HG02852 (cell line): ENCODE data around the gene UNC5C.

Source experiments
- ATAC-seq: cut with Tn5 transposase; IDR thresholded peaks from one replicate; pipeline ENCODE4 v1.9.1; 2021; ENCODE audit warnings: mild to moderate bottlenecking, moderate library complexity; ENCODE audit not compliant: unreplicated experiment

UNC5C gene

DNA sequence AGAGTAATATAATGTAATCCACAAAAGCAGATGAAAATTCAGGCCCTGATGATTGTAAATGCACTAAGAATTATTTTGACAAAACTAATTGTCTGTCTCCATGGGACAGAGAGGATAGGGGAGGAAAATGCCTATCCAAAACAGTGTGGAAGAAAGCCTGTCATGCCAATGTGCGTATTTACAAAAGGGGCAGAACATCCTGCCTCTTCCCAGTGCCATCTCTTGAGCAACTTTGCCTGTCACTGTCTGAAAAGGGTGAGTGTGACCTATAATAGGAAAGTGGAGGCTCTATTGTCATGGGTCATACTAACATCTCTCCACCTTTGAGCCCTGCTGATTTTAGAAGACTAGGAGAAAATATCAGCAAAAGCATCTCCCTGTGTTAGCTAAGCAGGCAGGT, 264.1 kb downstream of the UNC5C start:
- no peak for ATAC-seq

DNA sequence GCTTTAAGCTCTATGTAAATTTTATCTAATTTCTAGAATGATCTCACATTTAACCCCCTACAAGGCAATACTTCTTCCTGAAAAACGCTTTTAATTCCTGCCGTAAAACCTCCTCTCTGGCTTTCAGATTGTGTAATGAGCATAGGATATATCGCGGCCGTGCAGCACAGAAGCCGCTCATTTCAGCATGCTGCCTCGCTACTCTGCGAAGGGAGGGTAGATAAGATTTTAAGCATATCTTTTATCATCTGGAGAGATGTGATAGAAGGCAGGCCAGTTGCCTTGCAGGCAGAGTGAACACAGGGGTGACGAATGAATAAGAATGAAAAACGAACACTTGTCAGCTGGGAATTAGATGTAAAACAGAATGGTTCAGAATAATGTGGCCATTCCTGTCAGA, 265.5 kb downstream of the UNC5C start:
- no peak for ATAC-seq

DNA sequence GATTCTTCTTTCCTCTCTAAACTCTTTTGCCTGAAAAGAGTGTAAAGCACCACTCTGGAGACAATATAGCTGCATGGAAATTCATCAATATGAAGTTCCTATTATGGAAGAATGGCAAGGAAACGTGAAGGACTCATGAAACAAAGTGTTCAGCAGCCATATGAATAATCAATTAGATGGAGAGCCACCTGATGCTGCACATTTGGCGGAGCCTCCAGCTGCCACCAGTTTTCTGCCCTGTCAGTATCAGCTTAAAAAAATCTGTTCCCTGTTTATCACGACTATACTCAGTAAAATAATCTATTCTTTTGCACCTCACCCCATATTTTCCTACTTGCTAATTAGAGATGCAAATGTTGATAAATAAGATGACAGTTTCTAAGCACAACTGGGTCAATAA, 276.0 kb downstream of the UNC5C start:
- ATAC-seq, result no peak

DNA sequence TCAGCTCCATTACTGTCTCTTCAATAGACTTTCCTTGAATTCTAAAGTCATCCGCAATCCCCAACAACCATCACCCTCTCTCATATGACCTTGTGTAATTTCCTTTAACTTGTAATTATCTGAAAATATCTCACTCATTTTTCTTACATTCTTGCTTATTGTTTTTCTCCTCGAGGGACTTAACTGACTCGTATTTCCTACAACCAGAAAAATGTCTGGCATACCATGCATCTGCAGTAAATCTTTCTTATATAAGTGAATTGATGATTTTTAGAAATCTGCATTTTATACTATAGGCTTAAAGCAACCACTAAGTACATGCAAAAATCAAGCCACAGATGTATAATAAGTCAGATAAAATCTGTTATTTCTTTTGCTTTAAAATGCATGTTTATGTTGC, 276.7 kb downstream of the UNC5C start:
- ATAC-seq, result no peak

DNA sequence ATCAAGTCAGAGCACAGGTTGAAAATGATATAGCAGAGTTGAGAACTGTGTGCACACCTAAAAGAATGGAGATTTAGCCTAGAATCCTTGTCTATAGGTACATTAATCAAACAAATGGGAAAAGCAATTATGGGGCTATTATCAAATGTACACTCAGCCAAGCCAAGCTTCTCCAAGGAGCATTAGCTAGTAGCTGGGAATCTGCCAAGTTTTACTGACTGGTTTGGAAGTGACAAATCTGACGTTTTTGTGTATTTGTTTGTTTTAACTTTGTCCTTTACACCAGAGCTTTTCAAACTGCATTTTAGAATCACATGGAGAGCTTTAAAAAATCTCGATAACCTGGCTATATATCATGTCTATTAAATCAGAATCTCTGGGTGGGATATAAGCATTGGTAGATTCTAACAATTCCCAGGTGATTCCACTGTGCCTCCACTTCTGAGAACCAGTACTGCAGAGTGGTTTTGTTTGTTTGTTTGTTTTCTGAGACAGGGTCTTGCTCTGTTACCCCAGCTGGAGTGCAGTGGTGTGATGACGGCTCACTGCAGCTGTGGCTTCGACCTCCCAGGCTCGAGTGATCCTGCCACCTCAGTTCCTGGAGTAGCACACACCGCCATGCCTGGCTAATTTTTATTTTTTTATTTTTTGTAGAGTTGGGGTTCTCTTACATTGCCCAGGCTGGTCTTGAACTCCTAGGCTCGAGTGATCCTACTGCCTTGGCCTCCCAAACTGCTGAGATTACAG, 279.8 kb downstream of the UNC5C start:
- no peak for ATAC-seq

DNA sequence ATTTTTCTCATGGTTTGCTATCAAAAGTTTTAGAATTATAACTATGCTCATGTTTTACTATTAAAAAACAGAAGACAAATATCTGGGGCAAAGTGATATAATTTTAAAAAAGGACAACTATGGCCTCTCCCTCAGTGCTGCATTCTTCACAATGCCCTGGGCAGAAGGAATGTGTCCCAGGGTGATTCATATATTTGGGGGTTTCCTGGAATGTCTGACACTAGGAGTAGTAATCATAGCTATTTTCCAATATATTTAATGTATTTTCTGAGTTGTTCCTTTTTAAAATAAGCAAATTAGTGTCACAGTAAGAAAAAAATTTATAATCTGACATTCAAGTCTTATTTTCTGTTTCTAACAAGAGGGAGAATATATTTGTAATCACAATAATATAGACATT, 281.7 kb downstream of the UNC5C start:
- no peak for ATAC-seq

DNA sequence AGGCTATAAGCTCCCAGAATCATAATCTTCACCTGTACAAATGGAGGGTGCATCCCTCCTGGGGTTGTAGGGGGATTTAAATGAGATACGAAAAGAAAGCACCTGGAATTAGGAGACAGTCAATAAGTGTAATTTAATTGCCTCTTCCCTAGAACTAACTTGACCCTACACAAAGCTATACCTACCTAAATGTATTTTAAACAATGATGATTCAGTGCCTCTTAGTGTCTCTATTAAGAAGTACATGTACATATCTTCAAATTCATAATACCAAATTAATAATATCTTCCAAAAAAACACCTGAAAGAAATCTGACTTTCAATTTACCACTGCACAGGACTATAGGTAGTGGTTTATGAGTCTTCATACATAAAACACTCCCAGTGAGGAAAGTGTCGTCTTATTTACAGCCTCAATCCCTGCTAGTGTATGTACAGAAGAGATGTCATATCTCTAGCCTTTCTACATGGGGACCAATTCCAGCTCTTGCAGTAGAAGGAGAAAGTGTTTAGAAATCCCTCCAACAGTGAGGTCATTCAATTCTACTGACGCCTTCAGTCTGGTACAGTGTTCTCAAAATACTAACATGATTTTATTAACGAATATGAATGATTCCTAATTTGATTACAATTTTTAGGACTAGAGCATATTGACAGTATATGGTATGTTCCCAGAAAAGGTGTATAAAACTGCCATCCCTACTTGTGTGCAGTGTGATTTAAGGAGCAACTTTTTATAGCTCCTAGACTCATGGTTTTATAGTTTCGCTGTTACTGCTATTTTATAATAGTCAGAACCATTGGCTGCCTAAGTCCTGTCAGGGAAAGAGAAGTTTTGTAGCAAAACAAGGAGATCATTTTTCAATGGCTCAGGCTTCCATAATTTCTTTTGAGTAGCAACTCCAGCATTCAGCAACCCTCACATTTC, 282.7 kb downstream of the UNC5C start:
- no peak for ATAC-seq

DNA sequence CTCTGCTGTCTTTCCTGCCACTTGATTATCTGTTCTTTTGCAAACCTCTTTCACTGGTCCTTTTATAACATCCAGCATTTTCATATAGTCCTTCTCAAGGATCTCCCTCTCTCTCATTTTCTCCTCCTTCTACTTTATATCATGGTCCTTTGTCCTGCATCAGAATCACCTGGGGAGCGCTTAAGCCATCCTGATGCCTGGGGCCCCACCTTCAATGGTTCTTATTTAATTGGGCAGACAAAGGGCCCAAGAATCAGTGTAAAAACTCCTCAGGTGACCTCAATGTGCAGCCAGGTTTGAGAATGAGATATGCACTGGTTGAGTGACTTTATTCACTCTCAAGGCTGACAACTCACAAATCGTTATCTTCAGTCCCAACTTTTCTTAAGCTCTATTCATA, 283.9 kb downstream of the UNC5C start:
- ATAC-seq, result no peak

DNA sequence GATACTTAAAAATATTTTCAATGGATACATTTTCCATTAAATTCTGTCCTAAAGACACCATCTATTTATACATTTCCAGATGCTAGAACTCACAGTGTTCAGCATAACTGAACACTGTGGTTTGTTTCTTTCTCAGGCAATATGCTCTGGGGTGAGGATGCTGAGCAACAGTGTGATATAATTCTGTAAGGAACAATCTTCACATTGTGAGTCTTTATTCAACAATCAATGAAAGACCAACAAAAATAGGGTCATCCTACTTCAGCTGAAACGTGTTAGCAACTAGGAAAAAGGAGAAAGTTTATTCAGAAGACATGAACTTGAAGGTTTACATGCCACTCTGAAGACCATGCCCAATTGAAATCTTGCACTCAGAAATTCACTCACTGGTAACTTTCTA, 284.8 kb downstream of the UNC5C start:
- ATAC-seq, result no peak

DNA sequence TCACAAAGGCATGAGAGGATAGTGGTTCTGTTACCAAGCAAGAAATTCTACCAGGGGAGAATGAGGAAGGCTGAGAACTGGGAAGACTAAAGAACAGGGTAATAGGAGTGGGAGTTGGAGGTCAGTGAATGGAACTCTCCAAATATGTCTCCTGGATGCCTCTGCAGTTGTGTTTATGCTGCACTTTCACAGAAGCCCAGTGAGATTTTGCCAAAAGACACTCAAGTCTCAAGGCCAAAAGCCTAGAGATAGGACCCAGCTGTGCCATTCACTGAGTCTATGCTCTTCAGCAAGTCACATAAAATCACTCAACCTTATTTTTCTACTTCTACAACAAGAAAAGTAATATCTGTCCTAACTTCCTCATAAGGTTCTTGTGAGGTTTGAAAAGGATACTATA, 285.4 kb downstream of the UNC5C start:
- no peak for ATAC-seq

DNA sequence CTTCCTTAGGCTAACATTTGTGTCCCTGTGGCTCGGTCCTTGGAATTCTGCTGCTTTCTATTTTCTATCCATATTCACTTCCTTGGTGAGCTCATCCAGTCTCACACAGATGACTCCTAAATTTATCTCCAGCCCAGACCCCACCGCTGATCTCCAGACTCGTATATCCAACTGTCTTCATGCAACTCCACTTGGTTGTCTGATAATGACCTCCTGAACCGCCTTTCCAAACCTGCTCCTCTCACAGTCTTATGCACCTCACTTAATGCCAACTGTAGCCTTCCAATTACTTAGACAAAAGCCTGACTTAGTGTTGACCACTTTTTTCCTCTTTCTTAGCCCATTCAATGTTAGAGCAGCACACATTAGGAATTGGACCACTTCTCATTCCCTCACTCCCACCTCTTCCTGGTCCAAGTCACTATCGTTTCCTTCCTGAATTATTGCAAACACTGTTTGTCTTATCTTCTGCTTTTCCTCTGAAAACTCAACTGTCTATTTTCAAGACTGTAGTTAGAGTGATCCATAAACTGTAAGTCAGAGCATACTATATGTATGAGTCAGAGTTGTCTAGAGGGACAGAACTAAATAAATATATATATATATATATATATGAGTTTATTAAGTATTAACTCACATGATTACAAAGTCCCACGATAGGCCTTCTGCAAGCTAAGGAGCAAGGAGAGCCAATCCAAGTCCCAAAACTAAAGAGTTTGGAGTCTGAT, 292.5 kb downstream of the UNC5C start:
- ATAC-seq, result no peak

DNA sequence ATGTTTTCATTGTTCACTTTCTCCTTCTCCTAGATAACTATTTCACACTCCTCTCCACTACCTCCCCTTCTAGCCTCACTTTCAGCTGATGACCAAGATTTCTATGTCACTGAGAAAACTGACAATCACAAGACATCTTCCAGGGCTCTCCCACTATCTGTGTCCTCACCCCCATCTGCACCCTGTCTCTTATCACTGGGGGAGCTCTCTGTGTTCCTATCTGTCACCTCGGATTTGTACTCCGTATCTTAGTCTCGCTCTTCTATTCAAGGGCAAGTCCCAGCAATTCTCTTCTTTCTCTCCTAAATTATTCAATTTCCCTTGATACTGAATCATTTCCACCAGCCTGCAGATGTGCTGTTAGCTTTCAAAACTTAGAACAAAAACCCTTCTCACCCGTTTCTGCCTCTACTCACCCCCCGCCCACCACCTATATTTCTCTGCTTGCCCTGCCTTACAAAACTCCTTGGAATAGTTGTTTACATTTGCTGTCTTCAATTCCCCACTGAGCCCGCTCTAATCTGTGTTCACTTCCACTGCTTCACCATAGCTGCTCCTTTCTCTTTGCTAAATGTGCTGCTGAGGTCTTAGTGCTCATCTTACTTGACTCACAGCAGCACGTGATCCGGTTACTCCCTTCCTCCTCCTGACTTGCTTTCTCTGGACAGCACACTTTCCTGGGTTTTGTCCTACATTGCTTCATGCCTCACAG, 293.2 kb downstream of the UNC5C start:
- ATAC-seq, result no peak

DNA sequence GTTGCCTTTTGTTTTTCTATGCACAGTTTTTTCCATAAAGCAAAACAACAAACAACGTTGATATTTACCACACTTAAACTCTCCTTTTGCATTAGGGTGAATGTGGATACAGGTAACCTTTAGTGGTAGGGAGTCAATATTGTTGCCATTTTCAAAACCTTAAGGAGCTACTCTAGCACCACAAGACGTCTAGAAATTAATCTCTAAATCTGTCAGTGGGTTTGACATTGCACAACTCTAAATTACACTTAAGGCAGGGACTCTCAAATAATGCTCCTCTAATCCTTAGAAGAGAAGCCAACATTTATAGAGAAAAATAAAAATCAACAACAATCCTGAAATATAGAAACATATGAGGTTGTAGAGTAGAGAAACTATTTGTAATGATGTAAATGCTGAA, 297.2 kb downstream of the UNC5C start:
- ATAC-seq, result no peak

DNA sequence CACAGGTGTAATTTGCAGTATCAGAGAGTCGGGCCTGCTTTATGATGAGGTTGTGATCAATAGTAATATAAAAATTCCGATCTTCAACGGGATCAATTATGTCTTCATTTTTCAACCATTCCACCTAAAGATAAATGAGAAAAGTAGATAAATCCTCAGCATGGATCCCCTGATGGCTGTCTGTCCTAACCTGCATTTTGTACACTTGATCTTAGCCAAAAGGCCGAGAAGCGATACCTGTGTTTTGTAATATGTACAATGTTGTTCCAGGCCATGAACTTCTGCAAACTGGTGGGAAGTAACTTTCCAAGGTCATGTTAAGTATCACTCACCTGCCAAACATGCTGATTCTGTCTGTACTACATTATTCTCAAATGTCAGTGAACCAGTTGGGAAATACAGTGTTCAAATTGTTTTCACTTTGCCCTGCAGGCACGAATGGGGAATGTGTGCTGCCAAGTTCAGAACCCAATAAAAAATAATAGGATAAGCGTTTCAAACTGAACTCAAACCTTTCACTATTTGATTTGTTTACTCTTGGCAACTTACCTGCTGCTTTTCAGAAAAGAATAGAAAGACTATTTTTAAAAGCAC, 298.1 kb downstream of the UNC5C start:
- no peak for ATAC-seq

DNA sequence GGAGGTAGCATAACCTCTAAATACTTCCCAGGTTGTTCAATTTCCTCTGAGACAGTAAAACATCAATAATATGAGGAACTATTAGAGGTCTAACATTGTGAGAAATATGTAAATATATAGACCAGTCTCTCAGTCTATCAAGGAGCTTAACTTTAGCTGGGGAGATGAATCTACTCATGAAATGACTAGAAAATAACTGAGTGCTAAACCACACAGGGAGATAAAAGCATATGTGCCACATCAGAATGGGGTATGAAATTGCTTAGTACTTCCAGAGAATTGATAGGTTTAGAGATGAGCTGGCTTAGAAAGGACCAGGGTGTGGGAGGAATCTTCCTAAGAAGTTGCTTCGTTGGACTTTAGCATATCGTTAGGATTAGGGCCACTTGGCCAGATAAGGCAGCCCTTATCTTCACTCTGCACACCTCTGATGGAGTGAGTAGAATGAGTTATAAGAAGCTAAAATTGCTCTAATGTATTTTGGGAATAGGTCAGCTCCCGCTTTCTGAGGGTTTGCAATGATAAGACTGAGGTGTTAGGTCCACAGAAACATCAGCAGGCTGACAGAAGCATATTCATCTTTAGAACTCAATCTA, 299.2 kb downstream of the UNC5C start:
- ATAC-seq, result no peak

DNA sequence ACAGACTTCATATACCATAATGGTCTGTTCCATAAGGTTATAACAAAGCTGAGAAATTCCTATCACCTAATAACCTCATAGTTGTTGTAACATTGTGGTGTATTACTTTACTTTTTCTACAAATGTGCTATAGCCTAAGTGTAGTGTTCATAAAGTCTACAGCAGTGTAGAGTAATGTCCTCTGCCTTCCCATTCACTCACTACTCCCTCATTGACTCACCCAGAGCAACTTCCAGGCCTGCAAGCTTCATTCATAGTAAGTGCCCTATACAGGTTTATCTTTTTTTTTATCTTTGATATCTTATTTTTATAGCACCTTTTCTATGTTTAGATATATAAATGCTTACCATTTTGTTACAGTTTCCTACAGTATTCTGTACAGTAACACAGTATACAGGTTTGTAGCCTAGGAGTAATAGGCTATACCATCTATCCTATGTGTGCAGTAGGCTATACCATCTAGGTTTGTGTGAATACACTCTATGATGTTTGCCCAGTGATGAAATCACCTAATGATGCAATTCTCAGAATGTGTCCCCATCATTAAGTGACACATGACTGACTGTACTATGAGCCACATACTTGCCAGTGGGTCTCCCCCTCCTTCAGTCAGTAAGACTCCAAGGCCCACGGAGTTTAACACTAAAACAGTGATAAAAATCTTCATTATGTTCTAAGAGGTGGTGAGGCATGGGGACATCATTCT, 299.9 kb downstream of the UNC5C start:
- no peak for ATAC-seq

DNA sequence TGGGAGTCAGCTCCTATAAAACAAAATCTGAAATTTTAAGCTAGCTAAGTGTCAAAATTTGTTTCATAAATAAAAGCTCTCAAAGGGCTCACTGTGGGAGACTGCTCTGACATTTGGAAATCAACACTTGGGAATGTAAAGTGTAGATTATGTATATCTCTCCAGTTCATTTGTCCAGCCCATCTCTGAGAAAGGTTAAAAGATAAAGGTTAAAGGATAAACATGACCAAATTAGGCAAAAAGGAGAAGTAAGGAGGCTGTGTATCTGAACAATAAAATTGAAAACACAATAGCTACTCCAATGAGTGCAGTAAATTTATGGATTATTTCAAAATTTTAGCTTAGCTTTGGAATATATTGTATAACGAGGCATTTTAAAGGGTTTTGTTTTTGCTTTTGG, 304.9 kb downstream of the UNC5C start:
- ATAC-seq, result no peak

DNA sequence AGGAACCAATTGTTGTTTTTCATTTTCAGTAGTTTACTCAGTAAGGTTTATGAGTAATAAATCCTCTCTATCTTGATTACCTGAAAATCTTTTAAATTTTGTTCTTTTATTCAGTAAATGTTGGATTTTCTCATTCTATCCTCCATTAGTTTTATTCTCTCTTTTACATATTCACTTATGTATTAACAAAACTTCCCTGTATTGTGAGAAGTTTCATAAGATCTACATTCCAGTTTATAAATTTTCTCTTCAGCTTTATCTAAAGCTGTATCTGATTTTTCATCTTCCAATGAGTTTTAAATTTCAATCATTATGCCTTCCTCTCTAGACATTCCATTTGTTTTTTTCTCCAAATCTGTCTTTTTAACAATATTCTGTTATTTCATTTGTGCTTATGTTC, 310.2 kb downstream of the UNC5C start:
- ATAC-seq, result no peak

DNA sequence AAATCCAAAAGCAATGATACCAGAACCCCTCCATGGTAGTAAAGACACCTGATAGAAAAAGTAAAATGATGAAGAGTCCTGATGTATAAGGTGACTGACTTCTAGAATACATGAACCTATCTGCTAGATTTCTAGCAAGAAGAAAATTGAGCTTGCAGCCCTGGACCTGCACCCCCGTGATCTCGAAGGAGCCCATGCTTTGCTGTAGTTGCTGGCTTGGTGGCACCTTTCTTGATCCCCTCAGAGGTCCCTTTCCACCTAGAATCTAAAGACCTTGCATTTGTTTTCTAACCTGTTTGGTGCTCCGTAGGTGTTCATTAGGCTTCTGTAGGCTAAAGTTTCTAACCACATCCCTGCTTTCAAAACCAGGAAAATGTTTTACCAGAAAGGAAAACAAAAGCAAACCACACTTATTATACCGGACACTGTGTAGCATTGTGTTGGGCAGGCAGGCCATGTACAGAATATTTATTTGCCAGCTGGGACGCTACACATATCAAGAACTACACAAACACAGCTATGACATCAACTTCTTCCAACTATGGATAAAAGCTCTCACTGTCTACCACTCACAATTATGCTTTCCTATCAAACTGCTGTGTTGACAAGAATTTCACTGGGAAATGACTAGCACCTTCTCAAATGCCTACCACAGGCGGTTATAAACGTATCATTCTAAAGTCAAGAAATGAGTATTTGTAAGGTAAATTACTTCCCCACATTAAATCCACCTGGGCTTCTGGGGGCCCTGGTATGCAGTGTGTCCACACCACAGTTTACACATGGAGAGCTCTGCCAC, 316.2 kb downstream of the UNC5C start:
- ATAC-seq, result no peak
